DOHH2 (cell line): Measurements from ENCODE around the gene EEF1AKMT3.

Experiments
- EZH2phosphoT487 ChIP-seq: fragments of 200-600 bp; sonication (generic); IDR thresholded peaks from 2 replicates; pipeline ENCODE4 v1.6.1; 2017; ENCODE audit warnings: borderline replicate concordance, mild to moderate bottlenecking, antibody characterized with exemption, low read length, moderate library complexity, mixed read lengths
- TF ChIP-seq, protein P1 (sequence below): fragments of 200-600 bp; sonication (generic); IDR thresholded peaks from one replicate; pipeline ENCODE4 v1.5.1; 2014; ENCODE audit warnings: antibody characterized with exemption, mild to moderate bottlenecking, low read depth, low read length; ENCODE audit not compliant: poor library complexity, severe bottlenecking

DNA sequence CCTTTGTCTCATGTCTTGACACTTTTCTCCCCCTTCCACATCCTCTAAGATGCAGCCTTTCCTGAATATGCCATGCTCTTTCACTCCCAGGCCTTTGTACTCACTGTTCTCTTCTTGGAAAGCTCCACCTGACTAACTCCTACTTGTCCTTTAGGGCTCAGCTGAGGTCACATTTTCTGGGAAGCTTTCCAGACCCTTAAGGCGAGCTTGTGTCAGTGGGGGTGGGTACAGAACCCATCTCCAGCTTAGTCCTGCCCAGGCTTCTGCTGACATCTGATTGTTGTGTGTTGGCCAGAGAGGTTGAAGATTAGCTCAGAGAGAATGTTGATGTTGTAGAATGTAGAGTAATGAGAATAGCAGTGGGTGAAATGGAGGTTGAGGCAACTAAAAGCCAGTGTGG, 7.3 kb downstream of the EEF1AKMT3 start:
- TF ChIP-seq, protein P1, sequence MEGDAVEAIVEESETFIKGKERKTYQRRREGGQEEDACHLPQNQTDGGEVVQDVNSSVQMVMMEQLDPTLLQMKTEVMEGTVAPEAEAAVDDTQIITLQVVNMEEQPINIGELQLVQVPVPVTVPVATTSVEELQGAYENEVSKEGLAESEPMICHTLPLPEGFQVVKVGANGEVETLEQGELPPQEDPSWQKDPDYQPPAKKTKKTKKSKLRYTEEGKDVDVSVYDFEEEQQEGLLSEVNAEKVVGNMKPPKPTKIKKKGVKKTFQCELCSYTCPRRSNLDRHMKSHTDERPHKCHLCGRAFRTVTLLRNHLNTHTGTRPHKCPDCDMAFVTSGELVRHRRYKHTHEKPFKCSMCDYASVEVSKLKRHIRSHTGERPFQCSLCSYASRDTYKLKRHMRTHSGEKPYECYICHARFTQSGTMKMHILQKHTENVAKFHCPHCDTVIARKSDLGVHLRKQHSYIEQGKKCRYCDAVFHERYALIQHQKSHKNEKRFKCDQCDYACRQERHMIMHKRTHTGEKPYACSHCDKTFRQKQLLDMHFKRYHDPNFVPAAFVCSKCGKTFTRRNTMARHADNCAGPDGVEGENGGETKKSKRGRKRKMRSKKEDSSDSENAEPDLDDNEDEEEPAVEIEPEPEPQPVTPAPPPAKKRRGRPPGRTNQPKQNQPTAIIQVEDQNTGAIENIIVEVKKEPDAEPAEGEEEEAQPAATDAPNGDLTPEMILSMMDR, result no peak
- TF ChIP-seq EZH2phosphoT487, result no peak
